ENCODE data around the gene LOXL4. TPM values are rescaled to one million over a fixed set of nuclear protein-coding genes. Genes with fewer than 3 reads are reported as not detected.

LOXL4 gene
- total RNA-seq, 1 experiment from 2014 or later = not detected

GRCh38 chr10:98289802-98290209 is 21.8 kb upstream of the LOXL4 start:
- no peaks in the 10 kb centered on the region for H3K9me3 ChIP-seq (ENCODE audit: low read length)
- H3K36me3 ChIP-seq (ENCODE audit: insufficient read depth, low read length) = no peaks in the 10 kb centered on the region
- H3K4me1 ChIP-seq (ENCODE audit: low read length) = no peaks in the 10 kb centered on the region
- no peak overlapping the region for H3K9ac ChIP-seq (ENCODE audit: low read length)
- H2AFZ ChIP-seq (ENCODE audit: low read length) = no peak overlapping the region
- no peaks in the 10 kb centered on the region for H3K79me2 ChIP-seq (ENCODE audit: low read length)
- H4K20me1 ChIP-seq (ENCODE audit: insufficient read depth, low read depth, low read length) = no peaks in the 10 kb centered on the region
- H3K4me2 ChIP-seq (ENCODE audit: low read depth, low read length, poor library complexity, severe bottlenecking) = no peak overlapping the region
- H3K9me2 ChIP-seq (replicated peaks; ENCODE audit: insufficient read depth, low read length) = no peaks in the 10 kb centered on the region
- DNase-seq = no peak
- H3K27ac ChIP-seq (ENCODE audit: low read length) = no peak overlapping the region
- no peaks in the 10 kb centered on the region for H3K27me3 ChIP-seq (ENCODE audit: low read length)
- H3K4me3 ChIP-seq (ENCODE audit: low read length) = no peak overlapping the region

- Histone ChIP-seq H3K79me2 (ENCODE audit: low read length) (no peaks in the 10 kb centered on the region), H4K20me1 (ENCODE audit: insufficient read depth, low read depth, low read length) (no peaks in the 10 kb centered on the region), H3K27me3 (ENCODE audit: low read length) (no peaks in the 10 kb centered on the region), H3K36me3 (ENCODE audit: insufficient read depth, low read length) (no peaks in the 10 kb centered on the region), H2AFZ (ENCODE audit: low read length) (no peak overlapping the region), H3K4me1 (ENCODE audit: low read length) (no peaks in the 10 kb centered on the region), H3K9me2 (replicated peaks; ENCODE audit: insufficient read depth, low read length) (no peaks in the 10 kb centered on the region), H3K4me3 (ENCODE audit: low read length) (no peak overlapping the region), H3K4me2 (ENCODE audit: low read depth, low read length, poor library complexity, severe bottlenecking) (no peak overlapping the region), H3K9ac (ENCODE audit: low read length) (no peak overlapping the region), H3K9me3 (ENCODE audit: low read length) (no peaks in the 10 kb centered on the region), H3K27ac (ENCODE audit: low read length) (no peak overlapping the region)
- no peak for DNase-seq
Observed at GRCh38 chr10:98287321-98287720, 19.3 kb upstream of the LOXL4 start.

GRCh38 chr10:98286419-98286818 is 18.4 kb upstream of the LOXL4 start:
- DNase-seq = no peak

GRCh38 chr10:98285416-98285815 is 17.4 kb upstream of the LOXL4 start:
- Histone ChIP-seq H2AFZ (ENCODE audit: low read length) (no peak overlapping the region), H4K20me1 (ENCODE audit: insufficient read depth, low read depth, low read length) (no peaks in the 10 kb centered on the region), H3K4me3 (ENCODE audit: low read length) (no peak overlapping the region), H3K9ac (ENCODE audit: low read length) (no peak overlapping the region), H3K9me2 (replicated peaks; ENCODE audit: insufficient read depth, low read length) (no peaks in the 10 kb centered on the region), H3K36me3 (ENCODE audit: insufficient read depth, low read length) (no peaks in the 10 kb centered on the region), H3K27ac (ENCODE audit: low read length) (no peak overlapping the region), H3K4me2 (ENCODE audit: low read depth, low read length, poor library complexity, severe bottlenecking) (no peak overlapping the region), H3K27me3 (ENCODE audit: low read length) (no peaks in the 10 kb centered on the region), H3K4me1 (ENCODE audit: low read length) (no peaks in the 10 kb centered on the region), H3K79me2 (ENCODE audit: low read length) (no peaks in the 10 kb centered on the region), H3K9me3 (ENCODE audit: low read length) (no peaks in the 10 kb centered on the region)
- DNase-seq = no peak

More at GRCh38 chr10:98286419-98286818, 18.4 kb upstream of the LOXL4 start:
- H3K27me3 ChIP-seq (ENCODE audit: low read length) = no peaks in the 10 kb centered on the region
- H3K9ac ChIP-seq (ENCODE audit: low read length) = no peak overlapping the region
- H3K9me3 ChIP-seq (ENCODE audit: low read length) = no peaks in the 10 kb centered on the region
- H4K20me1 ChIP-seq (ENCODE audit: insufficient read depth, low read depth, low read length) = no peaks in the 10 kb centered on the region
- H3K79me2 ChIP-seq (ENCODE audit: low read length) = no peaks in the 10 kb centered on the region
- H3K9me2 ChIP-seq (replicated peaks; ENCODE audit: insufficient read depth, low read length) = no peaks in the 10 kb centered on the region
- no peaks in the 10 kb centered on the region for H3K4me1 ChIP-seq (ENCODE audit: low read length)
- no peak overlapping the region for H3K27ac ChIP-seq (ENCODE audit: low read length)
- H3K4me2 ChIP-seq (ENCODE audit: low read depth, low read length, poor library complexity, severe bottlenecking) = no peak overlapping the region
- no peak overlapping the region for H3K4me3 ChIP-seq (ENCODE audit: low read length)
- H3K36me3 ChIP-seq (ENCODE audit: insufficient read depth, low read length) = no peaks in the 10 kb centered on the region
- H2AFZ ChIP-seq (ENCODE audit: low read length) = no peak overlapping the region

- Histone ChIP-seq H3K9ac (ENCODE audit: low read length) (no peak overlapping the region), H3K79me2 (ENCODE audit: low read length) (no peaks in the 10 kb centered on the region), H3K4me3 (ENCODE audit: low read length) (no peak overlapping the region), H3K9me3 (ENCODE audit: low read length) (no peaks in the 10 kb centered on the region), H3K27ac (ENCODE audit: low read length) (no peak overlapping the region), H2AFZ (ENCODE audit: low read length) (no peak overlapping the region), H3K36me3 (ENCODE audit: insufficient read depth, low read length) (no peaks in the 10 kb centered on the region), H4K20me1 (ENCODE audit: insufficient read depth, low read depth, low read length) (no peaks in the 10 kb centered on the region), H3K27me3 (ENCODE audit: low read length) (no peaks in the 10 kb centered on the region), H3K4me2 (ENCODE audit: low read depth, low read length, poor library complexity, severe bottlenecking) (no peak overlapping the region), H3K4me1 (ENCODE audit: low read length) (no peaks in the 10 kb centered on the region), H3K9me2 (replicated peaks; ENCODE audit: insufficient read depth, low read length) (no peaks in the 10 kb centered on the region)
- no peak for DNase-seq
Observed at GRCh38 chr10:98276311-98276710, 8.3 kb upstream of the LOXL4 start.

- Histone ChIP-seq H3K4me3 (ENCODE audit: low read length) (no peak overlapping the region), H3K9ac (ENCODE audit: low read length) (no peak overlapping the region), H3K27ac (ENCODE audit: low read length) (no peak overlapping the region), H3K79me2 (ENCODE audit: low read length) (no peaks in the 10 kb centered on the region), H3K27me3 (ENCODE audit: low read length) (no peaks in the 10 kb centered on the region), H3K9me3 (ENCODE audit: low read length) (no peaks in the 10 kb centered on the region), H3K36me3 (ENCODE audit: insufficient read depth, low read length) (no peaks in the 10 kb centered on the region), H3K4me2 (ENCODE audit: low read depth, low read length, poor library complexity, severe bottlenecking) (no peak overlapping the region), H3K4me1 (ENCODE audit: low read length) (no peaks in the 10 kb centered on the region), H4K20me1 (ENCODE audit: insufficient read depth, low read depth, low read length) (no peaks in the 10 kb centered on the region), H2AFZ (ENCODE audit: low read length) (no peak overlapping the region), H3K9me2 (replicated peaks; ENCODE audit: insufficient read depth, low read length) (no peaks in the 10 kb centered on the region)
- no peak for DNase-seq
Observed at GRCh38 chr10:98274562-98274961, 6.6 kb upstream of the LOXL4 start.

- Histone ChIP-seq H3K79me2 (ENCODE audit: low read length) (no peaks in the 10 kb centered on the region), H3K36me3 (ENCODE audit: insufficient read depth, low read length) (no peaks in the 10 kb centered on the region), H3K9me2 (replicated peaks; ENCODE audit: insufficient read depth, low read length) (no peaks in the 10 kb centered on the region), H3K27ac (ENCODE audit: low read length) (no peak overlapping the region), H3K4me2 (ENCODE audit: low read depth, low read length, poor library complexity, severe bottlenecking) (no peak overlapping the region), H3K4me1 (ENCODE audit: low read length) (no peaks in the 10 kb centered on the region), H2AFZ (ENCODE audit: low read length) (no peak overlapping the region), H3K9me3 (ENCODE audit: low read length) (no peaks in the 10 kb centered on the region), H3K9ac (ENCODE audit: low read length) (no peak overlapping the region), H3K27me3 (ENCODE audit: low read length) (no peaks in the 10 kb centered on the region), H3K4me3 (ENCODE audit: low read length) (no peak overlapping the region), H4K20me1 (ENCODE audit: insufficient read depth, low read depth, low read length) (no peaks in the 10 kb centered on the region)
- DNase-seq = no peak
Observed at GRCh38 chr10:98273057-98273850, 5.3 kb upstream of the LOXL4 start.

- H3K27ac ChIP-seq (ENCODE audit: low read length) = no peak overlapping the region
- DNase-seq = no peak
- H3K36me3 ChIP-seq (ENCODE audit: insufficient read depth, low read length) = no peaks in the 10 kb centered on the region
- no peaks in the 10 kb centered on the region for H3K27me3 ChIP-seq (ENCODE audit: low read length)
- no peak overlapping the region for H2AFZ ChIP-seq (ENCODE audit: low read length)
- H3K9me2 ChIP-seq (replicated peaks; ENCODE audit: insufficient read depth, low read length) = no peaks in the 10 kb centered on the region
- H3K9me3 ChIP-seq (ENCODE audit: low read length) = no peaks in the 10 kb centered on the region
- H4K20me1 ChIP-seq (ENCODE audit: insufficient read depth, low read depth, low read length) = no peaks in the 10 kb centered on the region
- no peaks in the 10 kb centered on the region for H3K4me1 ChIP-seq (ENCODE audit: low read length)
- no peak overlapping the region for H3K4me2 ChIP-seq (ENCODE audit: low read depth, low read length, poor library complexity, severe bottlenecking)
- H3K9ac ChIP-seq (ENCODE audit: low read length) = no peak overlapping the region
- no peak overlapping the region for H3K4me3 ChIP-seq (ENCODE audit: low read length)
- no peaks in the 10 kb centered on the region for H3K79me2 ChIP-seq (ENCODE audit: low read length)
Observed at GRCh38 chr10:98272656-98273055, 4.7 kb upstream of the LOXL4 start.

Data from Karpas-422 (cell line).